ENCODE measurements around the gene NAV2.

The NAV2 gene

GRCh38 chr11:20090654-20091374 lies 378.2 kb downstream of the NAV2 start:
- no peaks in the 10 kb centered on the region for H3K79me2 ChIP-seq (ENCODE audit: control insufficient read depth, insufficient read depth, low read length, poor library complexity)
- H3K27ac ChIP-seq (ENCODE audit: low read depth, low read length), result no peak overlapping the region
- H4K8ac ChIP-seq (ENCODE audit: low read depth, low read length), result no peak overlapping the region
- H3K4me2 ChIP-seq (ENCODE audit: low read length), result no peak overlapping the region
- H3K9ac ChIP-seq (ENCODE audit: low read length), result no peak overlapping the region
- no peak overlapping the region for H3K14ac ChIP-seq (ENCODE audit: low read length)
- peaks cover 3% of the 10 kb centered on the region for H3K9me3 ChIP-seq (ENCODE audit: insufficient read depth, low read depth, low read length)
- no peak overlapping the region for H4K12ac ChIP-seq (ENCODE audit: low read depth, low read length)
- WGBS (ENCODE audit: extremely low coverage, insufficient coverage, insufficient read length), result no CpG with 5 or more reads among the region's 10 CpGs
- no peak overlapping the region for H3K4me3 ChIP-seq (ENCODE audit: low read depth, low read length)
- H3K4ac ChIP-seq (ENCODE audit: low read depth, low read length), result no peak overlapping the region
- no peak overlapping the region for H4K91ac ChIP-seq (ENCODE audit: low read depth, low read length)
- H3K18ac ChIP-seq (ENCODE audit: low read length), result no peak overlapping the region
- no peaks in the 10 kb centered on the region for H3K4me1 ChIP-seq (ENCODE audit: control insufficient read depth in 1 of 2, insufficient read depth in 2 of 2, low read length in 2 of 2)
- no peak for DNase-seq
- no peak overlapping the region for H2BK120ac ChIP-seq (ENCODE audit: insufficient read depth, low read length, poor library complexity)
- H2AK5ac ChIP-seq (ENCODE audit: low read length), result no peak overlapping the region
- H2AFZ ChIP-seq (ENCODE audit: insufficient read depth, low read length, poor library complexity), result no peak overlapping the region
- H2BK5ac ChIP-seq (ENCODE audit: low read depth, low read length, poor library complexity), result no peak overlapping the region
- no peak overlapping the region for H2BK12ac ChIP-seq (ENCODE audit: low read length)
- H3K79me1 ChIP-seq (ENCODE audit: low read length), result no peaks in the 10 kb centered on the region
- peaks cover 44 to 76% of the 10 kb centered on the region in 2 experiments for H3K36me3 ChIP-seq (ENCODE audit: control insufficient read depth in 1 of 2, insufficient read depth in 2 of 2, low read length in 2 of 2)
- no peaks in the 10 kb centered on the region for H3K27me3 ChIP-seq (ENCODE audit: insufficient read depth, low read length)
- no peak overlapping the region for H3K23ac ChIP-seq (ENCODE audit: low read length)

DNA sequence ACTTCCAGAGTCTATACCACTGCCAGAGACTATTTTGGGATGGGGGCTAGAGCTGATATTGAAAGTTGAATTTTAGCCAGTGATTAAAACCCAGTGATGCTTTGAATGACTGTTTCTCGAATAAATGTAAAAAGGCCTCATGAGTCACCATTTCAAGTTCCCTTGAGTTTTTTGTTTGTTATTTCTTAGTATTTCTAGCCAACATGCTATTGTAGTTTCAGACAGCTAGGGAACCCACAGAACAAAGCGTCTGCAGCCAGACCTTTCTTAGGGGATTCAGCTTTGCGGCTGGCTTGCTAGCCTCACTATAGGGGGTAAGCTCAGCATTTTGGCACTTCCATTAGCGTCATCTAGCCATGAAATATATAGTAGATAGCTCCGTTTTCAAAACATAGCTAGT lies 381.1 kb downstream of the NAV2 start:
- H3K14ac ChIP-seq (ENCODE audit: low read length), result no peak overlapping the region

DNA sequence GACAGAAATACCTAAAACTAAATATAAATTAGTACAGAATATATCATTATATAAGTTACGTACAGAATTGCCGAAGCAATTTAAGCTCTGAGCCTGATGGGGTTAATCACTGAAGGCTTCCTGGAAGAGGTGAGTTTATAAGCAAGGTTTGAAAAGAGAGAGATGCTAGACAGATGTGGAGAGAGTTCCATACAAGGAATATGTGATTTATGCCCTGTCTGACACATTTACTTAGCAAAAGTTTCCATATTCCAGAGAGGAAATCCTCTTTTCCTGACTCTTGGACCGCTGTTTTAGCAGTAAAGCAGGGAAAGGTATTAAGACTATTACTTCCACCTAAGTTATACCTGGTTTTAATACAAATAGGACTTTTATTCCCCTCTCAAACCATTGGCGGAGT lies 382.6 kb downstream of the NAV2 start:
- no peaks in the 10 kb centered on the region for H3K4me1 ChIP-seq (ENCODE audit: control insufficient read depth in 1 of 2, insufficient read depth in 2 of 2, low read length in 2 of 2)
- H3K27me3 ChIP-seq (ENCODE audit: insufficient read depth, low read length), result no peaks in the 10 kb centered on the region
- H3K9me3 ChIP-seq (ENCODE audit: insufficient read depth, low read depth, low read length), result peaks cover 3% of the 10 kb centered on the region
- H3K14ac ChIP-seq (ENCODE audit: low read length), result no peak overlapping the region
- no peak overlapping the region for H3K27ac ChIP-seq (ENCODE audit: low read depth, low read length)
- H3K79me2 ChIP-seq (ENCODE audit: control insufficient read depth, insufficient read depth, low read length, poor library complexity), result no peaks in the 10 kb centered on the region
- no peak overlapping the region for H2AK5ac ChIP-seq (ENCODE audit: low read length)
- WGBS (ENCODE audit: extremely low coverage, insufficient coverage, insufficient read length), result no CpG with 5 or more reads among the region's 4 CpGs
- no peak overlapping the region for H2BK5ac ChIP-seq (ENCODE audit: low read depth, low read length, poor library complexity)
- no peak overlapping the region for H3K23ac ChIP-seq (ENCODE audit: low read length)
- no peak overlapping the region for H2BK120ac ChIP-seq (ENCODE audit: insufficient read depth, low read length, poor library complexity)
- H3K79me1 ChIP-seq (ENCODE audit: low read length), result no peaks in the 10 kb centered on the region
- no peak overlapping the region for H2AFZ ChIP-seq (ENCODE audit: insufficient read depth, low read length, poor library complexity)
- no peak overlapping the region for H3K4ac ChIP-seq (ENCODE audit: low read depth, low read length)
- DNase-seq, result no peak
- peaks cover 38 to 76% of the 10 kb centered on the region in 2 experiments for H3K36me3 ChIP-seq (ENCODE audit: control insufficient read depth in 1 of 2, insufficient read depth in 2 of 2, low read length in 2 of 2)
- H4K91ac ChIP-seq (ENCODE audit: low read depth, low read length), result no peak overlapping the region
- H3K4me3 ChIP-seq (ENCODE audit: low read depth, low read length), result no peak overlapping the region
- no peak overlapping the region for H3K4me2 ChIP-seq (ENCODE audit: low read length)
- no peak overlapping the region for H2BK12ac ChIP-seq (ENCODE audit: low read length)
- no peak overlapping the region for H4K8ac ChIP-seq (ENCODE audit: low read depth, low read length)
- no peak overlapping the region for H3K9ac ChIP-seq (ENCODE audit: low read length)
- no peak overlapping the region for H3K18ac ChIP-seq (ENCODE audit: low read length)
- H4K12ac ChIP-seq (ENCODE audit: low read depth, low read length), result no peak overlapping the region

More for the DNA sequence above, 381.1 kb downstream of the NAV2 start:
- H4K91ac ChIP-seq (ENCODE audit: low read depth, low read length), result no peak overlapping the region
- H4K12ac ChIP-seq (ENCODE audit: low read depth, low read length), result no peak overlapping the region
- no peak overlapping the region for H3K18ac ChIP-seq (ENCODE audit: low read length)
- no peaks in the 10 kb centered on the region for H3K4me1 ChIP-seq (ENCODE audit: control insufficient read depth in 1 of 2, insufficient read depth in 2 of 2, low read length in 2 of 2)
- no peak overlapping the region for H3K23ac ChIP-seq (ENCODE audit: low read length)
- H3K4me2 ChIP-seq (ENCODE audit: low read length), result no peak overlapping the region
- H3K27ac ChIP-seq (ENCODE audit: low read depth, low read length), result no peak overlapping the region
- DNase-seq, result no peak
- H2AK5ac ChIP-seq (ENCODE audit: low read length), result no peak overlapping the region
- no CpG with 5 or more reads among the region's 5 CpGs for WGBS (ENCODE audit: extremely low coverage, insufficient coverage, insufficient read length)
- H2AFZ ChIP-seq (ENCODE audit: insufficient read depth, low read length, poor library complexity), result no peak overlapping the region
- H3K79me1 ChIP-seq (ENCODE audit: low read length), result no peaks in the 10 kb centered on the region
- no peak overlapping the region for H3K4ac ChIP-seq (ENCODE audit: low read depth, low read length)
- H3K27me3 ChIP-seq (ENCODE audit: insufficient read depth, low read length), result no peaks in the 10 kb centered on the region
- no peaks in the 10 kb centered on the region for H3K79me2 ChIP-seq (ENCODE audit: control insufficient read depth, insufficient read depth, low read length, poor library complexity)
- H4K8ac ChIP-seq (ENCODE audit: low read depth, low read length), result no peak overlapping the region
- H3K4me3 ChIP-seq (ENCODE audit: low read depth, low read length), result no peak overlapping the region
- H2BK5ac ChIP-seq (ENCODE audit: low read depth, low read length, poor library complexity), result no peak overlapping the region
- peaks cover 35 to 69% of the 10 kb centered on the region in 2 experiments for H3K36me3 ChIP-seq (ENCODE audit: control insufficient read depth in 1 of 2, insufficient read depth in 2 of 2, low read length in 2 of 2)
- H2BK120ac ChIP-seq (ENCODE audit: insufficient read depth, low read length, poor library complexity), result no peak overlapping the region
- peaks cover 3% of the 10 kb centered on the region for H3K9me3 ChIP-seq (ENCODE audit: insufficient read depth, low read depth, low read length)
- H2BK12ac ChIP-seq (ENCODE audit: low read length), result no peak overlapping the region
- no peak overlapping the region for H3K9ac ChIP-seq (ENCODE audit: low read length)

GRCh38 chr11:20097319-20098221 lies 384.9 kb downstream of the NAV2 start:
- Histone ChIP-seq H3K18ac (ENCODE audit: low read length) (no peak overlapping the region), H2BK12ac (ENCODE audit: low read length) (no peak overlapping the region), H3K14ac (ENCODE audit: low read length) (no peak overlapping the region), H2AFZ (ENCODE audit: insufficient read depth, low read length, poor library complexity) (no peak overlapping the region), H3K4me1 (ENCODE audit: control insufficient read depth in 1 of 2, insufficient read depth in 2 of 2, low read length in 2 of 2) (peaks cover 0 to 2% of the 10 kb centered on the region in 2 experiments), H3K36me3 (ENCODE audit: control insufficient read depth in 1 of 2, insufficient read depth in 2 of 2, low read length in 2 of 2) (peaks cover 42 to 77% of the 10 kb centered on the region in 2 experiments), H3K79me1 (ENCODE audit: low read length) (no peaks in the 10 kb centered on the region), H3K9ac (ENCODE audit: low read length) (no peak overlapping the region), H3K23ac (ENCODE audit: low read length) (no peak overlapping the region), H3K9me3 (ENCODE audit: insufficient read depth, low read depth, low read length) (no peaks in the 10 kb centered on the region), H4K12ac (ENCODE audit: low read depth, low read length) (no peak overlapping the region), H3K27me3 (ENCODE audit: insufficient read depth, low read length) (no peaks in the 10 kb centered on the region), H4K8ac (ENCODE audit: low read depth, low read length) (no peak overlapping the region), H3K79me2 (ENCODE audit: control insufficient read depth, insufficient read depth, low read length, poor library complexity) (no peaks in the 10 kb centered on the region), H3K4me2 (ENCODE audit: low read length) (no peak overlapping the region), H2BK120ac (ENCODE audit: insufficient read depth, low read length, poor library complexity) (no peak overlapping the region), H3K27ac (ENCODE audit: low read depth, low read length) (no peak overlapping the region), H3K4ac (ENCODE audit: low read depth, low read length) (no peak overlapping the region), H2AK5ac (ENCODE audit: low read length) (no peak overlapping the region), H2BK5ac (ENCODE audit: low read depth, low read length, poor library complexity) (no peak overlapping the region), H3K4me3 (ENCODE audit: low read depth, low read length) (no peak overlapping the region), H4K91ac (ENCODE audit: low read depth, low read length) (no peak overlapping the region)
- no CpG with 5 or more reads among the region's 13 CpGs for WGBS (ENCODE audit: extremely low coverage, insufficient coverage, insufficient read length)
- no peak for DNase-seq

Data from trophoblast cell (in vitro differentiated cells and primary cell).